RWPE1 (cell line): ENCODE results near the gene DLX3.

ENCODE experiments used
- CTCF ChIA-PET: fragments of 350-600 bp; sonication (Branson Sonifier 250); formaldehyde crosslinking; extraction: SDS; loops from one replicate; lab custom pipeline; 2021; lab: Yijun Ruan, JAX
- POLR2A ChIA-PET: fragments of 400-600 bp; formaldehyde crosslinking; extraction: SDS; loops from one replicate; lab custom pipeline; 2020; ENCODE audit warnings: antibody characterized with exemption; ENCODE audit not compliant: low non-redundant PET; lab: Yijun Ruan, JAX
- DNase-seq: peaks from one replicate; pipeline ENCODE4 v3.0.0; 2012; ENCODE audit warnings: low spot score
- H3K27ac ChIP-seq: fragments of 450-650 bp; 2 replicates; pipeline ENCODE4 v1.5.1; 2017
- CTCF ChIP-seq: fragments of 450-650 bp; conservative IDR thresholded peaks from 2 replicates; pipeline ENCODE4 v1.5.1; 2017; ENCODE audit warnings: low read depth, mild to moderate bottlenecking

DLX3 gene

GRCh38 chr17:50037321-50038107 lies 42.5 kb upstream of the DLX3 start:
- ChIA-PET CTCF (interaction anchor here (1.1 to 1.8 kb wide), 4 partner anchors 9 to 57 kb away, joined by 3 to 5 read pairs (median 4); no protein-coding TSS in a partner anchor), POLR2A (interaction anchor here (0.7 to 2.5 kb wide), 4 partner anchors 10 to 23 kb away, joined by 3 to 13 read pairs (median 4); partner anchors contain the start of gene ITGA3)
- DNase-seq: no peak
- peak overlapping the region; percentile 94 for H3K27ac ChIP-seq
- TF ChIP-seq CTCF: no peak

DNA sequence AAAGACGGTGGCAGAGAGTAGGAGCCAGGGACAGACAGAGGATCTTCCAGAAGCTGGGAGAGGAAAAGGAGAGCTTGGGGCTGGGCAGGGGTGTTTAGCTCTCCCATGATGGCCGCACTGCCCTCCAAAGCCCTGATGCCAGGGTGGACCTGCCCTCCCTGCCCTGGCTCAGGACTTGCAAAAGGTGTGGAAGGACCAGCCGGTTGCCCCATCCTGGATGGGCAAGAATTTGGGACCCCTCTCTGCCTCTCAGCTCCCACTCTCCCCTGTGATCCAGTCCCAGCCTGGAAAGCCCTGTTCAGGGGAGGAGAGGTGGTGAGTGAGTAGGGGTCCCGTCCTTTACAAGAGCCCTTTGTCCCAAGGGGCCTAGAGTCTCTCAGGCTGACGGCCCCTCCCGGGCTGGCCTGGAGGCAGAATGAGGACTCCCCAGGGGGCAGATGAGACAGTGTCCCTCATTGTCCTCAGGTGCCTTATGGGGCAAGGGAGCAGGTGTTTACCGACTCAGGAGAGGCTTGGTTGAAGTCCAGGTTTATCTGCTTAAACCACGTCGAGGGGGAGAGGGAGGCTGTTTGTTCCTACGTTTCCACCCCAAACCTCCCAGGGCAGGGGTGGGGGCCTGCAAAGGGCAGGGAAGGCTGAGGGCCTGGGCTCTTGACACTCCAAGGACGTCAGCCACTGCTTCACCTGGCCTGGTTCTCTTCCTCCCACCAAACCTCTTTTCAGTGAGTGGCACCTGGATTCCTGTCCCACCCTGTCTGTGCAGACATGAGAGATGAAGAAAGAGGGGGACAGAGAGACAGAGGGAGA lies 41.6 kb upstream of the DLX3 start:
- peak overlapping the region; percentile 94 for H3K27ac ChIP-seq
- TF ChIP-seq CTCF: no peak
- POLR2A ChIA-PET: interaction anchor here (0.7 to 2.5 kb wide), 3 partner anchors 9 to 24 kb away, joined by 3 to 13 read pairs (median 4); partner anchors contain the start of gene ITGA3
- DNase-seq: no peak
- CTCF ChIA-PET: interaction anchor here (1.1 to 1.8 kb wide), 5 partner anchors 8 to 466 kb away, joined by 3 to 5 read pairs (median 4); no protein-coding TSS in a partner anchor

GRCh38 chr17:50035945-50036344 lies 40.9 kb upstream of the DLX3 start:
- ChIA-PET POLR2A (interaction anchor here (2.5 kb wide), 1 partner anchor 20 kb away, joined by 13 read pairs; the partner anchor contains the start of gene ITGA3), CTCF (interaction anchor here (1.3 kb wide), 1 partner anchor 466 kb away, joined by 3 read pairs; no protein-coding TSS in a partner anchor)
- TF ChIP-seq CTCF: no peak
- peak overlapping the region; percentile 94 for H3K27ac ChIP-seq
- DNase-seq: no peak

GRCh38 chr17:50035421-50035879 lies 40.4 kb upstream of the DLX3 start:
- no peak for TF ChIP-seq CTCF
- peak overlapping the region; percentile 94 for H3K27ac ChIP-seq
- POLR2A ChIA-PET: interaction anchor here (2.5 kb wide), 1 partner anchor 20 kb away, joined by 13 read pairs; the partner anchor contains the start of gene ITGA3
- CTCF ChIA-PET: interaction anchor here (1.3 kb wide), 1 partner anchor 465 kb away, joined by 3 read pairs; no protein-coding TSS in a partner anchor
- DNase-seq: no peak

DNA sequence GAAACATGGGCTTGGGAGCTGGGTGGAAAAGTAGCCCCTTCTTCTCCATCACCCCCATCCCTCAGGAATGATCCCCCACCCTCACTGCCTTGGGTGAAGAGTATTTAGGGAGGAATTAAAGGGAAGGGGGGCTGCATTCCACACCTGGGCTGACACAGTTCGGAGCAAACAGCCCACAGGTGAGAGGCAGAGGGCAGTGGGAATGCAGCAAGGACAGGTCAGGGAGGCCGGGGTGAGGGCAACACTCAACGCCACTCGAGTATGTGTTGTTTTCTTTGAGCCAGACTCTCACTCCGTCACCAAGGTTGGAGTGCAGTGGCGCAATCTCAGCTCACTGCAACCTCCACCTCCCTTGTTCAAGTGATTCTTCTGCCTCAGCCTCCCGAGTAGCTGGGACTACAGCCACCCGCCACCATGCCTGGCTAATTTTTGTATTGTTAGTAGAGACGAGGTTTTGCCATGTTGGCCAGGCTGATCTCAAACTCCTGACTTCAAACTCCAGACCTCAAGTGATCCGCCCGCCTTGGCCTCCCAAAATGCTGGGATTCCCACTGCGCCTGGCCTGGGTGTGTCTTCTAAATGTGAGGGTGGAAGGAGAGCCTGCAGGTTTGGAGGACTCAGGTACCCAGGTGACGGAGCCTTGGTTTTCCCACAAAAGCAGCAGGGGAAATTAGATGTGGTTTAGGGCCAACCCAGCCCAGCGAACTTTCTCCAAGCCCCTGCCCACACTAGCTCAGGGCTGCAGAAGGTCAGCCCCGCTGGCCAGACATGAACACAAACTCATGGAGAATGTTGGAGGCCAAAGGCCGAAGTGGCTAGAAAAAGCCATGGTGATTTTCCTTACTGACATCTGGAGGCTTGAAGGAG lies 39.7 kb upstream of the DLX3 start:
- ChIA-PET POLR2A (interaction anchor here (0.7 to 2.5 kb wide), 2 partner anchors 21 to 22 kb away, joined by 5 to 13 read pairs; partner anchors contain the start of gene ITGA3), CTCF (interaction anchor here (0.8 to 1.3 kb wide), 2 partner anchors 53 to 464 kb away, joined by 3 read pairs; no protein-coding TSS in a partner anchor)
- no peak for TF ChIP-seq CTCF
- DNase-seq: no peak
- H3K27ac ChIP-seq: peak overlapping the region; percentile 94
